ENCODE measurements around the gene CARD6.
"Not testable (repeated sequence)": the region's sequence is repeated elsewhere in the genome, so short reads cannot be mapped to it uniquely, and the experiment has no call there.

- TF ChIP-seq CTCF (IDR thresholded peaks at IDR 0.05); EZH2 (IDR thresholded peaks at IDR 0.05; ENCODE audit: borderline replicate concordance, insufficient read depth, low read depth, low read length, poor library complexity, severe bottlenecking): not testable (repeated sequence)
Measured at GRCh38 chr5:40825461-40826043, 15.6 kb upstream of the CARD6 start.

All from B cell (primary cell).